HG03280 (cell line): ENCODE data around the gene SYT2.

Experiments used
- ATAC-seq: cut with Tn5 transposase; IDR thresholded peaks from one replicate; pipeline ENCODE4 v1.9.1; 2021; ENCODE audit warnings: mild to moderate bottlenecking, moderate library complexity; ENCODE audit not compliant: unreplicated experiment

Gene SYT2

GRCh38 chr1:202680586-202681352 lies 29.5 kb downstream of the SYT2 start:
- ATAC-seq, result no peak

GRCh38 chr1:202679406-202680177 lies 30.7 kb downstream of the SYT2 start:
- ATAC-seq, result no peak

- no peak for ATAC-seq
Observed at GRCh38 chr1:202677433-202677832, 32.8 kb downstream of the SYT2 start.

- ATAC-seq, result no peak
Observed at GRCh38 chr1:202673531-202673930, 36.7 kb downstream of the SYT2 start.

GRCh38 chr1:202671399-202671798 lies 38.9 kb downstream of the SYT2 start:
- ATAC-seq, result no peak

- no peak for ATAC-seq
Observed at GRCh38 chr1:202665417-202665816, 44.8 kb downstream of the SYT2 start.

- ATAC-seq, result no peak
Observed at GRCh38 chr1:202664083-202664482, 46.2 kb downstream of the SYT2 start.

- no peak for ATAC-seq
Observed at GRCh38 chr1:202663131-202663530, 47.1 kb downstream of the SYT2 start.

- ATAC-seq, result no peak
Observed at GRCh38 chr1:202662081-202662480, 48.2 kb downstream of the SYT2 start.

GRCh38 chr1:202661136-202661845 lies 49.0 kb downstream of the SYT2 start:
- ATAC-seq, result no peak

GRCh38 chr1:202659974-202660373 lies 50.3 kb downstream of the SYT2 start:
- ATAC-seq, result no peak

GRCh38 chr1:202659541-202659940 lies 50.7 kb downstream of the SYT2 start:
- ATAC-seq, result no peak

GRCh38 chr1:202658769-202659168 lies 51.5 kb downstream of the SYT2 start:
- ATAC-seq, result no peak

- ATAC-seq, result no peak
Observed at GRCh38 chr1:202658251-202658759, 51.9 kb downstream of the SYT2 start.

- ATAC-seq, result no peak
Observed at GRCh38 chr1:202656951-202657646, 53.2 kb downstream of the SYT2 start.

- ATAC-seq, result no peak
Observed at GRCh38 chr1:202656057-202656456, 54.2 kb downstream of the SYT2 start.

GRCh38 chr1:202654079-202654478 lies 56.2 kb downstream of the SYT2 start:
- no peak for ATAC-seq

GRCh38 chr1:202649553-202650392 lies 60.5 kb downstream of the SYT2 start:
- no peak for ATAC-seq

- no peak for ATAC-seq
Observed at GRCh38 chr1:202648605-202649226, 61.5 kb downstream of the SYT2 start.

- no peak for ATAC-seq
Observed at GRCh38 chr1:202645097-202645476, 65.2 kb downstream of the SYT2 start.
